ENCODE measurements around the gene SORCS2.

Gene SORCS2

DNA sequence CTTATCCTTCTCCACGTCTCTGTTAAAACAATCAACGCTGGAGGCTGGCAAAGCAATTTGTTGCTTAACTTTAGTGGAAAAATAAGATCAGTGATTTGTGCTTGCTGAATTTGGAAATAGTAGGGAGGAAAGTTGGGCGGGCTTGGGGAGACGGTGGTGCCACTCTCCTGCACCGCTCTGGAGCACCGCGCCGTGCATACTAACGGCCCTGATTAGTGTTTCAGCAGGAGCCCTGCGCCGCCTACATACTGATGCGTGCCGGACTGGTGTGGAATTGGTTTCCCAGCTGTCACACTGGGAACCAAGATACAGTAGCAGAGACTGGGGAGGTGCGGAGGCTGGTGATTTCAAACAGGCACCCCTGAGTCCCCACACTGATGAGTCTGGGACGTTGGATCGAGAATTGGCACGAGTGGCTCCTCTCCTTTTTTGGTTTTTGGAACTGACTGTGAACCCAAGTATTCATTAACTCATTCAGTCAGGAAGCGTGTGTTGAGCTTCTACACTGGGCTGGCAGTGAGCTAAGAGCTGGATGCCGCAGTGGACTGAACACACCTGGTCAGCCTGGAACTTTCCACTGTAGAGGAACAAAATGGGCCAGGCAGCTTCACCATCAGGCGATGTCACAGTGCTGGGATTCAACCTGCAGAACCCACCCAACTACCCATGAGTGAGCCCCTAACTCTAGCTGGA is 271.4 kb downstream of the SORCS2 start:
- DNase-seq: no peak

GRCh38 chr4:7464259-7464655 is 271.9 kb downstream of the SORCS2 start:
- no peak for DNase-seq

GRCh38 chr4:7465017-7465416 is 272.7 kb downstream of the SORCS2 start:
- no peak for DNase-seq

GRCh38 chr4:7466215-7466614 is 273.9 kb downstream of the SORCS2 start:
- no peak for DNase-seq

DNA sequence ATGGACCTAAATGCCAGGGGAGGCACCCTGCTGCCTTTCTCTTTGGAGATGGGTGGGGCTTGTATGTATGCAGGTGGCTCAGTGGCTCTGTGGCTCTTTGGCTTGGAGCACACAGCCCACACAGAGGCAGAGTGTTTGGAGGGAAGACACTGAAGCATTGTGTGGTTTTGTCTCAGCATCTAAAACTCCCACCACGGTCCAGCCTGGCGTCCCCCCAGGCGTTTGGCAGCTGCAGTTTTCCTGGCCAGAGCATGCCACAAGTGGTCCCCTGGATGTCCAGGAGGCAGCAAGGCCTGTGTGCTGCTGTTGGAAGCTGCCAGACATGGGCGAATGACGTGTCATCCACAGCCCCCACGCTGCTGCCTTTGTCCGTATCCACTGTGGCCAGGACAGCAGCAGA is 274.6 kb downstream of the SORCS2 start:
- no peak for DNase-seq

GRCh38 chr4:7467471-7467870 is 275.1 kb downstream of the SORCS2 start:
- DNase-seq: no peak

- no peak for DNase-seq
Observed at GRCh38 chr4:7469023-7469422, 276.7 kb downstream of the SORCS2 start.

GRCh38 chr4:7470111-7470510 is 277.8 kb downstream of the SORCS2 start:
- no peak for DNase-seq

DNA sequence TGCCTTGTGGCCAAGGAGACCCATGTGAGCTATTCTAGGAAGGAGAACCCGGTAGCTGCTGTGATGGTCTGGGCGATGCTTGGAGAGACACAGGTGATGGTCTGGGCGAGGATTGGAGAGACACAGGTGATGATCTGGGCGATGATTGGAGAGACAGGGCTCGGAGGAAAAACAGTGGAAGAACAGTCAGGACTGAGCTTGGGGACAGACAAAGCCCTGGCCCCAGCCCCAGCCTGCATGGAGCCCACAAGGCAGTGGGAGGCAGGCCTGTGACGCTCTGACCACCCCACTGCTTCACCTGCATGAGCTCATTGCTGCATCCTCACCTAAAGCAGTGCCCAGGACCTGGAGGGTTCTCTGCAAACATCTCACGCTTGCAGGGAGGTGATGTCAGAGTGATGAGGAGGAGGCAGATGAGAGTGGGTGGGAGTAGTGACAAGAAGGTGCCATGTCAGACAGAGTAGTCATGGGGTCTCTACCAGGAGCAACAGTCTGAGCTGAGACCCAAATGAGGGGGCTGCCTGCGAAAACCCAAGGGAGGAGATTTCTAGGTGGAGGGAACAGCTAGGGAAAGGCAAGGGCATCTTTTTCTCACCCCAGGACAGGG is 278.3 kb downstream of the SORCS2 start:
- DNase-seq: no peak

DNA sequence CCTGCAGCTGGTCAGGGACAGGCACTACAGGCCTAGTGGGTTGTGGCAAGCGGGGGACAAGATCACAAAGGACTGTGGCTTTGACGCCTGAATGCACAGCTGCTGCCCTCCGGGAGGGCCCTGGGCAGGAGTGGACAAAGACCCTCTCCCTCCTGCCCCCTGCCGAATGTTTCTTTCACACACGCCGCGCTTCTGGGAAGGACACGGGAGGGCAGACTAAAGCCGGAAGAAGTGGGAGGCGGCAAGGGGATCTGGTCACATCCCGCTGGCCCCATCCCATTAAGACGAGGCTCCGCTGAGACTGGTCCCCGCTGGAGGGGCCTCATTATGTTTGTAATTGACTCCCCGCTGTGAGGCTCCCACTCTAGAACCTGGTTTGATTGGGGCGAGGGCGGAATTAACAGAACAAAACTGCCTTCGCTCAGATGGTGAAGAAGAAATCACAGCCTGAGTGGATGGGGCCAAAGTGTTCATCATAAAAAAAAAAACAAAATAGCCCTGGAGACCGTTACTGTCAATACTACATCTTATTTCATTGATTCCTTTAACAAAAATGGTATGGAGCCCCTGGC is 280.2 kb downstream of the SORCS2 start:
- no peak for DNase-seq

GRCh38 chr4:7473081-7473480 is 280.7 kb downstream of the SORCS2 start:
- DNase-seq: no peak

- no peak for DNase-seq
Observed at GRCh38 chr4:7474320-7474719, 282.0 kb downstream of the SORCS2 start.

DNA sequence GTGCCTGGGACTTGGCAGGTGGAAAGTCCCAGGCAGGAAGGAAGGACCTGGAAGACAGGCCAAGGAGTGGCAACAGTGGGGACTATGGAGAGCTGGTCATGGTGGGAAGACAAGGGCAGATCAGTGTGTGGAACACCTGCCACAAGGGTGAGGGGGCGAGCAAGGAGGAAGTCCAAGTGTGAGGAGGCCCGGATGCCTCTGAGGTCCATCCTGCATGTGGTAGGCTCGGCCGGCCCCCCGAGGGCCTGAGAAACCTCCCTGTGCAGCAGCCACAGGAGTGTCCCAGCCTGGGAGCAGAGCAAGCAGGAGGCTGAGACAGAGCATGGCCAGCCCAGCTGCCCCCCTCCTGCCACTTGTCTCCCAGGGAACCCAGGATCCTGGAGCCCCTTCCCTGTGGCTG is 282.9 kb downstream of the SORCS2 start:
- DNase-seq: no peak

DNA sequence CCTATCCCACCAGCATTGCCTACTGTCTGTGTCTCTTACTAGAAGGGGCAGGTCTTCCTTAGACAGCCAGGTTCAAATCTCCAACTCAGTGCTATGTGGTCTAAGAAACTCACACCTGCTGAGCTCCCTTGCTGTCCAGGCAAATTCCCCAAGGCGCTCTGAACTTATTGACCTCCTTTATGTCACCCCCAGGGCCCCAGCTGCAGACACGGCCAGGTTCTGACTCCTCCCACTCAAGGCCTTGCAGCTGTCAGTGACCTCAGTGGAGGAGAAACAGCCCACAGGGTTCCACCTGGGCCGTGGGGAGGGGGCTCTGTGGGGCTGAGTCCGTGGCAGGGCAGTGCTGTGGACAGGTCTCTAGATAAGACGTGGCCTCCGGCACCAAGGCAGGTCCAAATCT is 284.5 kb downstream of the SORCS2 start:
- no peak for DNase-seq

DNA sequence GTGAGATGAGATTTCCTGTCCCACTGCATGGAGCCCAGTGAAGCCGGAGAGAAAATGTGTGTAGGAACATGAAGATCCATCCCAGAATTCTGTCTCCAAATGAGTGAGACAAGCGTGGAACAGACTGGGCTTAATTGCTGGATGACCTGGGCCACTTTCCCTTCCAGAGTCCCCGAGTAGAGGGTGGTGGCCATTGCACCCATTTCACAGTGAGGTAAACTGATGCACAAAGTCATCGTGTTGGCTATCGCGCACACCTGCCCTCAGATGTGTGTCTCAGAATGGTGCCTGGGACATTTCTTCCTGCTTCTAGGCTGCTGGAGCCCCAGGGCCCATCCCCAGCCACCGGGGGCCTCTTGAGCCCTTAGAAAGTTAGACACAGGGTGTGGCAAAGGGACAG is 285.4 kb downstream of the SORCS2 start:
- no peak for DNase-seq

- no peak for DNase-seq
Observed at GRCh38 chr4:7478665-7479064, 286.3 kb downstream of the SORCS2 start.

- no peak for DNase-seq
Observed at GRCh38 chr4:7480423-7480822, 288.1 kb downstream of the SORCS2 start.

DNA sequence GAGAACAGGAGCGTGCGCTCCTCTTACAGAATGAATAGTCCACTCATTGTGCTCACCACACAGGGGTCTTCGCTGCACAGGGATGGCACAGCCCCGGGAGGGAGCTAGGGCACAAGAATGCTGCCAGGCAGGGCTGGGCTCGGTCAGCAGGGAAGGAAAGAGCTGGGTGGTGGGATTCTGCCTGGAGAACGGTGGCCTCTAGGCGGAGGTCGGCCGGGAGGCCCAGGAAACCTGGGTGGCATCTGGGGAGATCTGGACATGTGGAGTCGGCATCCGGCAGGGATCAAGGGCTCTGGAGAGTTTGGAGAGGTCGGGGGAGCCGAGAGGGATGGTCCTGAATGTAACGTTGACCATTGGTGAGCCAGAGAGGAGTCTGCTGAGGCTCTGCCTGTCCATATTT is 288.9 kb downstream of the SORCS2 start:
- no peak for DNase-seq

- no peak for DNase-seq
Observed at GRCh38 chr4:7485096-7485495, 292.8 kb downstream of the SORCS2 start.

- no peak for DNase-seq
Observed at GRCh38 chr4:7486101-7486500, 293.8 kb downstream of the SORCS2 start.

GRCh38 chr4:7487502-7487901 is 295.2 kb downstream of the SORCS2 start:
- no peak for DNase-seq

- DNase-seq: no peak
Observed at GRCh38 chr4:7487998-7488671, 295.8 kb downstream of the SORCS2 start.

GRCh38 chr4:7491915-7492314 is 299.6 kb downstream of the SORCS2 start:
- DNase-seq: no peak
